TTC549 (cell line): ENCODE measurements around the gene HSPG2.
"Not testable (repeated sequence)": the region's sequence is repeated elsewhere in the genome, so short reads cannot be mapped to it uniquely, and the experiment has no call there.

Experiments
- FAIRE-seq: peaks from 2 replicates; lab custom pipeline; 2012; peaks lifted over from hg19 to GRCh38; lab: Jason Lieb, UNC

HSPG2 gene

DNA sequence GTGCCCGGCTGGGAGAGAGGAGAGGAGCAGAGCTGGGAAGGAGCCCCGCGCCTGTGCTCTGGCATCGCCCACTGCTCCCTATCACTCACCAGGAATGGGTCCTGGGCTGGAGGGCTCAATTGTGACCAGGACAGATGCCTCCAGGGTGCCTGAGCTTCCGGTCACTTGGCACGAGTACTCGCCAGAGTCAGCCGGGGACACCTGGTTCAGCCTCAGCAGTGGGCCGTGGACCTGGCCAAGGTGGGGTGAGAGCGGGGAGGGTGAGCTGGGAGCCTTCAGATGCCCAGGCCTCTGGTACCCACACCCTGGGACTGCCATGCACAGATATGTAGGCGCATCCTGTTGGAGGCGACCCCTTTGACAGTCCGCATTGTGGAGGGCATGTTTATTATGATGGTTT lies 93.9 kb downstream of the HSPG2 start:
- FAIRE-seq, result no peak

- FAIRE-seq, result no peak
Measured at GRCh38 chr1:21842606-21843162, 94.4 kb downstream of the HSPG2 start.

DNA sequence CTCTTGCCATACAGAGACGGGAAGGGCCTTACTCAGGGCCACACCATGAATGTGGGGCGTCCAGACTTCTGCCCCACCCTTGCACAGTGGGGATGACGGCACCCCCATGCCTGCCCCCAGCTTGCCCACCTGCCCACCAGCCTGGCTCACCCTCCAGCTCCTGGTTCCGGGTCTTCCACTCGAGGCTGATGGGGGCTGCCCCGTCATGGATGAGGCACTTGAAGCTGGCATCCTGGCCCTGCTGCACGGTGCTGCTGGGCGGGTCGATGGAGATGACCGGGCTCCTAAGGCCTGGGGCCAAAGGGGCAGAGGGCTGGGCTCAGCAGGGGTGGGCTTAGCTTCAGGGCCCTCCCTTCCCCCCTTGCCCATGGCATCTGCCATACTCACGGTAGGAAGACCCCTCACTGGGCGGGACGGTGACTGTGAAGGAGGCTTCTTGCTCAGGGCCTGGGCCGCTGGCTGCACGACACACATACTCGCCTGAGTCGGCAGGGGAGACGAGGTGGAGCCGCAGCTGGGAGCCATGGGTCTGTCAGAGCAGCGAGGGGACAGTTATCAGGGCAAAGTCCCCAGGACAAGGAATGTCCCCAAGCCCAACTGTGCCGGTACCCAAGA lies 95.2 kb downstream of the HSPG2 start:
- FAIRE-seq, result no peak

GRCh38 chr1:21840981-21841380 lies 96.1 kb downstream of the HSPG2 start:
- no peak for FAIRE-seq

DNA sequence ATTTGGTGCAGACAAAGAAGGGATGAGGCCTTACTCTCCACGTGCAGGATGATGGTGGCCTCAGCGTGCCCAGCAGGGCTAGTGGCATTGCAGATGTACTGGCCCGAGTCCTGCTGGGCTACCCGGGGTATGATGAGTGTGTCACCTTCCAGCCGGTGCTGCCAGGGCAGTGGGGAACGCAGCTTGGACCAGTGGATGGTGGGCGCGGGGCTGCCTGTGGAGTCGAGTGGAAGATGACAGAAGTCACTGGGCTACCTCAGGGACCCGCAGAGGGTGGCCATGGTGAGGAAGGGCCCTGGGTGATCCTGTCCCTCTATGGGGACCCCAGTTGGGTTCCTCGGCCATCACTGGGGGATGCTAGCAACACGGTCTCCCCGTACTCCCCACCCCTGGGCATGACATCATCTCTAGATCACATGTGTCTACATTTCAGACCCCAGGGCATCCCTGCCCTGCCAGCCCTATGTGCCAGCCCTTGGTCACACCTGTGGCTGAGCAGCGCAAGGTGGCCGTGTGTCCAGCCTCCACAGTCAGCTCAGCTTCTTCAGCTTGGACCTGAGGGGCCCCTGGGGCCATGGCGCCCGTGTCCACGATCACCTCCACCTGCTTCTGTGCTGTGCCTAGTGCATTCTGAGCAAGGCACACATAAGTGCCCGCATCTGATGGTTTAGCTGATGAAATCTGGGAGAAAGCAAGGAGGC lies 97.6 kb downstream of the HSPG2 start:
- no peak for FAIRE-seq

- no peak for FAIRE-seq
Measured at GRCh38 chr1:21838359-21839157, 98.6 kb downstream of the HSPG2 start.

DNA sequence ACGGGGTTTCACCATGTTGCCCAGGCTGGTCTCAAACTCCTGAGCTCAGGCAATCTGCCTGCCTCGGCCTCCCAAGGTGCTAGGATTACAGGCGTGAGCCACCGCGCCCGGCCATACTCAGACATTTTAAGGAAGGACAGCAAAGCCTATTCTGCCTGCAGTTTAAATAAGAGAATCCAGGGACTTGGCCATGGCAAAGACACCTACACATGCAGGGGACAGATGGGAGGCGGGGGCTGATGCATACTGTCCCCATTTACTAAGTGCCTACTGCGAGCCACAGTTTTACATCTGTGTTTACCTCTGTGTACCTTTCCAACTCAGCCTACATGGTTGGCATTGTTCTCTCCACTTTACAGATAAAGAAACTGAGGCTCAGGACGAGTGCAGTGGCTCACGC lies 99.6 kb downstream of the HSPG2 start:
- FAIRE-seq, result no peak

DNA sequence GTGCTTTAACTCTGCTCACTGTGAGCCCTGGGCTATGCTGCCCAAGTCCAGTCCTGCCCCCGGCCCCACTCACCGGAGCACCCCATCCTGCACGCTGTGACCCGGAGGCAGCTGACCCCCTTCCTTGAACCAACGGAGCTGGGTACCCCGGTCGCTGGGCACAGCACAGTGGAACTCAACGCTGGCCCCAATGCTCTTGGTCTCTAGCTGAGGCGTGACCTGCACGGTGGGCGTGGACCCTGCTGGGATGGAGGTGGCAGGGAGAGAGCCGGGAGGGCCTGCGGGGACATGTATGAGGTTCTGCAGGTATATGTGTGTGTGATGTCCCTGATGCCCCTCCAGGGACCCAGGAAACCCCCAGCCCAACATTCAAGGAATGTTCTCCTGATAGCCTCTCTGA lies 100.4 kb downstream of the HSPG2 start:
- no peak for FAIRE-seq

DNA sequence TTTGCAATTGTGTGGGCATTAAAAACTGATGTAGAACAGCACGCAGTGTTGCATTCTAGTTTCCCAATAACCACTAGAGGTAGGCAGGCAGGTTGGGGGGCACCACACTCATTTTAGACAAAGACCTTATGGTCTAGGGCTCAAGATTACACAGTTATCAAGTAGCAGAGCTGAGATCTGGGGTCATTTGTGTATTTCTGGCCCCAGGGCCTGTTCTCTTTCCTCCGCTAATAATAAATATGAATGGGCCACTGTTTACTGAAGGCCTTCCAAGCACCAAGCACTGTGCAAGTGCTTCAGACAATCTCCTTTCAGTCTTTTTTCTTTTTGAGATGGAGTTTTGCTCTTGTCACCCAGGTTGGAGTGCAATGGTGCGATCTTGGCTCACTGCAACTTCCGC lies 101.1 kb downstream of the HSPG2 start:
- no peak for FAIRE-seq

DNA sequence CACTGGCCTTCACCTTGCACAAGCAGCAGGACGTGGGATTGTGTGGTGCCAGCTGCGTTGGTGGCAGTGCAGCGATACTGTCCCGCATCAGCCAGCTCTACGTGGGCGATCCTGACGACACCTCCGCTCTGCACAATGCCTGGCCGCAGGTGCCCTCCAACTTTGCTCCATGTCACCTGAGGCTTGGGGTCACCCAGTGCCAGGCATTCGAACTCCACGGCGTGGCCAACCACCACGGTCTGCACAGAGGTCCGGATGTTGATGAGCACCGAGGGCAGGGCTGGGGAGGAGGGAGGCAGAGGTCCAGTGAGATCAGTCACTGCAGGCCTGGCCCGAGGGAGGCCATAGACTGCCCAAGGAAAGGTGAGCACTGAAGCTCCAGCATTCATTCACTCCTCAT lies 102.4 kb downstream of the HSPG2 start:
- no peak for FAIRE-seq

DNA sequence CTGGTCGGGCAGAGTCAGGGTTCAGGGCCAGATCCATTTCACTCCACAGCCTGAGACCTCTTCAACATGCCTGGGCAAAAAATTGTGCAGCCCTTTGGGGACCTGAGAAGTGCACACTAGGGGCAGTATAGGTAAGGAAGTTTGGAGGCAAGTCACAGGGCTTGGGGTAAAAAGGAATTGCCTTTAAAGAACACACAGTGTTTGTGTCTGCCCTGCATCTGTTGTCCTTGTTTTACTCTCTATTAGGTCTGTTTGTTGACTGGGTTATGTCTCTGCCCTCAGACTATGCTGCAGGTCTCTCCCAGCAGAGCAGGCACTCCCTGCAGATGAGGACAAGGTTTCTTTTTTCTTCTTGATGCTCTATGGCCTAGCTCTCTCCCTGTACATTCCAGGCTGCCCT lies 103.0 kb downstream of the HSPG2 start:
- FAIRE-seq, result no peak

DNA sequence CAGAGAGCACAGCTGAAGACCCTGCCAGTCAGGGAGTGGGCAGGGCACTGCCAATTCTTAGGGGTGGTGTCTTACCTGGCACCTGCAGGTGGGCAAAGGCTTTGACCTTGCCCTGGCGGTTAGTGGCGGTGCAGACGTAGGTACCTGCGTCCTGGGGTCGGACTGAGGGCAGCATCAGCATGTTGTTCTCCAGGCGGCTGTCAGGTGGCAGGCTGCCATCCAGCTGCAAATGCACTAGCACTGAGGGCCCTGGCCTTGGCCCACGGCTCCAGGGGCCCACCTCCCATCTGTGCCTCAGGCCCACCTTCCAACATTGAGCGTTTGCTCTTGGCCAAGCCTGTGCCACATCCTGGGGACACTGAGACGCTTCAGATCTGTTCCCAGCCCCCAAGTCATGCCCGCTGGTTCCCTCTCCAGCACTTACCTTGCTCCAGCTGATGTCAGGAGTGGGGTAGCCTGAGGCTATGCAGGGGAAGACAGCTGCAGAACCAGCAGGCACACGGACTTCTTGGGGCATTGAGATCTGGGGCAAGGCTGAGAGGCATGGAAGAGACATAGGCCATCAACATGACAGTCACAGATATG lies 103.6 kb downstream of the HSPG2 start:
- no peak for FAIRE-seq

GRCh38 chr1:21831454-21831970 lies 105.6 kb downstream of the HSPG2 start:
- no peak for FAIRE-seq

DNA sequence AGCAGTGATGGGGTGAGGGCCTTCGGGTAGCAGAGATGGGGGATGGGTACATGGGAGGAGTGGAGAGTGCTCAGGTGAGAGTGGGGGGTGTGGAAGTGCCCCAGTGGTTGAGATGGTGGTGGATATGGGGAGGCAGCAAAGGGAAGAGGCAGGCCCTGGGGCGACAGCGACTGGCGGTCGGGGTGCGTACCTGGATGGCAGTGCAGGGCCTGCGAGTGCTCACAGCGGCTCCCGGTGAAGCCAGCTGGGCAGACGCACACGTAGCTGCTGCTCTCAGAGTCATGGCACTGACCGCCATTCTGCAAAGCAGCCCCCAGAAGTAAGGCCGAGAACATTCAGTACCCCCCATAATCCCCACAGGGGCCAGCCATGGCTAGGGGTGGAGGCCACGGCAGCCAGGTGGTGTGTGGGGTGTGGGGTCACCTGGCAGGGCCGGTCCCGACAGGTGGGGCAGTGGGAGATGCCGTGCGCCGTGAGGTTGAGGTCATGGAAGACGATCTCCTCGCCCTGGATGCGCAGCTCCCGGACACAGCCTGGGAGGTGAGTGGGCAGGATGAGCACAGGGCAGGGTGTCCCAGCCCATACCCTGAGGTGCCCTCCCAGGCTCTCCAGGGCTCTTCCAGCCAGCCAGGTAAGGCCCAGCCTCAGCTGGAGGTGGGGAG lies 106.2 kb downstream of the HSPG2 start:
- no peak for FAIRE-seq

DNA sequence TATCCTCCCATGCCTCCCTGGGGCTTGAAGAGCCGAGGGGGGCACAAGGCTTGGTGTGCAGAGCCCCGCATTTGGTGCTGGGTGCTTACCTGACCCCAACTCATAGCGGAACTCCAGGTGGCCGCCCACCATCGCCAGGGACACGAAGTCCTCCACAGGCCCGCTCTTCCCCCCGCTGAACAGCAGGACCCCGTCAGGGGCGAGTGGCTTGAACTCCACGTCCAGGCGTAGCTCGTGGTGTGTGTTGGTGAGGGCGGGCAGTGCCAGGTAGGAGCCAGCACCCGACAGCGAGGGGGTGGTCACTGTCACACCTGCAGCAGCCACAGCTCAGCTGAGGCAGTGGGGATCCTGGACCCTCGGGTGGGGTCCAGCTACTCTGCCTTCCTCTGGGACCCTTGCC lies 107.8 kb downstream of the HSPG2 start:
- no peak for FAIRE-seq

GRCh38 chr1:21828506-21829210 lies 108.5 kb downstream of the HSPG2 start:
- FAIRE-seq, result no peak

DNA sequence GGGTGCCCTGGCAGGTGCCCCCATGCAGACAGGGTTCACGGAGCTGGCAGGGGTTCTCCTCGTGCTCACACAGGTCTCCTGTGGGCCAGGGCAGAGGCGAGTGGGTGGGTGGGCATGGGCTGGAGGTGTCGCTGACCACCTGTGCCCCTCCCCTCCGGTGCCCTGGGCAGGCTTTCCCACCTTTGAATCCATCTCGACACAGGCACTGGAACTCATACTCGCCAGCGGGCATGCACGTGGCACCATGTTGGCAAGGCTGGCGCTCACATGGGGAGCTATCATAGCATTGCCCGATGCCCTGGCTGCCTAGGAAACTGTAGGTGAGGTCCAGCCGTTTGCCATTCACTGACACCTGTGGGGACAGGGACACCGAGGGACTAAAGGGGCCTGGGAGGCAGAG lies 109.0 kb downstream of the HSPG2 start:
- FAIRE-seq, result no peak

- FAIRE-seq, result no peak
Measured at GRCh38 chr1:21827141-21827679, 109.9 kb downstream of the HSPG2 start.

- FAIRE-seq, result not testable (repeated sequence)
Measured at GRCh38 chr1:21826694-21827093, 110.4 kb downstream of the HSPG2 start.

DNA sequence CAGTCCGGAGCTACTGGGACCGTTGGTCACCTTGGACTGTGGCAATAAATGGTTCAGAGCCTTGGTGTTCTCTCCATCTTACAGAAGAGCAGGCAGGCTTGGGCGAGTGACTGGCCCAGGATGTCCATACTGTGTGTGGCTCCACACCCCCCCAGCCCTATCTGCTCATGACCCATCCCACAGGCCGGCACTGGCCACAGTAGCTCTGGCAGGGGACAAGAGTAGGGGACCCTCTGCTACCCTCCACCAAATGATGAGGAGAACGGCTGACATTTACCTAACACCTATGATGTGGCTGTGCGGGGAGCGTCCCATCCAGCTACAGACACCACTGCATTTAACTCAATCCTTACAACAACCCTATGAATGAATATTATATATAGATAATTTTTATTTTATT lies 111.7 kb downstream of the HSPG2 start:
- FAIRE-seq, result no peak

DNA sequence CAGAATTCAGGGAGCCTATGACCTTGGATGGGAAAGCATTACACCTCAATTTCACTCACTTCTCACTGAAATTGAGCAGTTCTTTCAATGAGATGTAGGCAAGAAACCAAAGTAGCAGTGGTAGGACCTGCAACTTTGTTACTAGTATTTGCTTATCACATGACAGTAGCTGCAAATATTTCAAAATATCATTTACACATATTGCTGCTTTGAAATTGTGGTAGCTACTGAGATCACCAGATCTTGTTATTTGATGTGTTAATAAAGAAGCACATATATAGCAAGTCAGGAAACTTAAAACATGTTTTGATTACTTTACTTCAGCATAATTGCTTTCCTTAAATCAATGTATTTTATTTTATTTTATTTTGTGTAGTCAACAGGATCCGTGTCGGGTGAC lies 112.2 kb downstream of the HSPG2 start:
- FAIRE-seq, result no peak
